Prostate gland (tissue), 2 donors: ENCODE measurements around the gene C3.

Experiments
- POLR2A ChIP-seq: fragments of 450-650 bp; IDR thresholded peaks from one replicate; pipeline ENCODE4 v1.6.1; 2016; ENCODE audit warnings: antibody characterized with exemption, mild to moderate bottlenecking
- POLR2AphosphoS5 ChIP-seq: sonication (generic); formaldehyde crosslinking; IDR thresholded peaks from one replicate; pipeline ENCODE4 v1.6.1; 2017; ENCODE audit warnings: antibody characterized with exemption
- TF ChIP-seq, protein P1 (sequence below), 4 experiments: fragments of 200-600 bp in 2 of 4; fragments of 450-650 bp in 2 of 4; sonication (generic) in 2 of 4; IDR thresholded peaks; 1 replicate in 3 of 4; 2 replicates in 1 of 4; pipeline ENCODE4 v1.5.1; 2016 to 2019; ENCODE audit warnings: antibody characterized with exemption in 4 of 4, mild to moderate bottlenecking in 2 of 4, moderate library complexity in 2 of 4

DNA sequence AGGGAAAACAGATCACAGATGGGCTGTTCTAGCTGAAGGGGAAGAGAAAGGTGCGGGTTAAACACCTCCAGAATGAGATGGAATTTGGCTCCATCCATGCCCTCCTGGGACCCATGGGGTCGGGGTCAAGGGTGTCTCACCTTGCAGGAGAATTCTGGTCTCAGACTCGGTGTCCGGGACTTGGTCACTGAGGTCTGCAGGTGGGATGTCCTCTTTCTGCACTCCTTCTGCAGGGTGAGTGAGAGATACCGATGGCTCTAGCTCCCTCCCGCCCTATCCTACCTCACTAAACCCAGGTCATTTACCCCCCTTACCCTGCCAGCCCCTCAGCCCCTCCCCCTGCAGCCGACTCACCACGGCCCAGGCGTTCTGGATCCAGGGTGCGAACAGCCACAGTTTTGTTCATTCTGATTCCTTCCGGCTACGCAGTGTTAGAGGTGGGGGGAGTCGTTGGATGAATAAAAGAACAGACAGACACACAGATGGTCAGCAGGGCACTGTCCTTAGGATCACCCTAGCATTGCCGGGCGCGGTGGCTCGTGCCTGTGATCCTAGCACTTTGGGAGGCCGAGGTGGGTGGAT is 24.1 kb downstream of the C3 start:
- TF ChIP-seq, protein P1, sequence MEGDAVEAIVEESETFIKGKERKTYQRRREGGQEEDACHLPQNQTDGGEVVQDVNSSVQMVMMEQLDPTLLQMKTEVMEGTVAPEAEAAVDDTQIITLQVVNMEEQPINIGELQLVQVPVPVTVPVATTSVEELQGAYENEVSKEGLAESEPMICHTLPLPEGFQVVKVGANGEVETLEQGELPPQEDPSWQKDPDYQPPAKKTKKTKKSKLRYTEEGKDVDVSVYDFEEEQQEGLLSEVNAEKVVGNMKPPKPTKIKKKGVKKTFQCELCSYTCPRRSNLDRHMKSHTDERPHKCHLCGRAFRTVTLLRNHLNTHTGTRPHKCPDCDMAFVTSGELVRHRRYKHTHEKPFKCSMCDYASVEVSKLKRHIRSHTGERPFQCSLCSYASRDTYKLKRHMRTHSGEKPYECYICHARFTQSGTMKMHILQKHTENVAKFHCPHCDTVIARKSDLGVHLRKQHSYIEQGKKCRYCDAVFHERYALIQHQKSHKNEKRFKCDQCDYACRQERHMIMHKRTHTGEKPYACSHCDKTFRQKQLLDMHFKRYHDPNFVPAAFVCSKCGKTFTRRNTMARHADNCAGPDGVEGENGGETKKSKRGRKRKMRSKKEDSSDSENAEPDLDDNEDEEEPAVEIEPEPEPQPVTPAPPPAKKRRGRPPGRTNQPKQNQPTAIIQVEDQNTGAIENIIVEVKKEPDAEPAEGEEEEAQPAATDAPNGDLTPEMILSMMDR (IDR thresholded peaks at IDR 0.05), result no peak
- no peak for TF ChIP-seq POLR2AphosphoS5
- TF ChIP-seq POLR2A, result no peak
